HCT116 (cell line): ENCODE results near the gene KLK12.

Experiments used
- CTCF ChIP-seq, 3 experiments: fragments of 200-600 bp in 1 of 3; sonication (generic) in 1 of 3; IDR thresholded peaks in 2 of 3; conservative IDR thresholded peaks in 1 of 3; 2 replicates each; pipeline ENCODE4 v1.5.1; 2012 to 2017; ENCODE audit warnings: low read depth in 2 of 3, low read length in 2 of 3, antibody characterized with exemption in 1 of 3, borderline replicate concordance in 1 of 3, control low read depth in 1 of 3, mild to moderate bottlenecking in 1 of 3, mixed read lengths in 1 of 3, mixed run types in 1 of 3, moderate library complexity in 1 of 3; ENCODE audit not compliant: insufficient read depth in 1 of 3
- EZH2 ChIP-seq: fragments of 200-600 bp; sonication (generic); IDR thresholded peaks from 2 replicates; pipeline ENCODE4 v1.6.1; 2017; ENCODE audit warnings: antibody characterized with exemption, mixed run types
- FOSL1 ChIP-seq: IDR thresholded peaks from 2 replicates; pipeline ENCODE4 v1.6.1; 2012; ENCODE audit warnings: low read depth
- POLR2A ChIP-seq: IDR thresholded peaks from 2 replicates; pipeline ENCODE4 v1.7.0; 2011; ENCODE audit warnings: borderline replicate concordance; ENCODE audit not compliant: insufficient read depth, insufficient read length; ENCODE audit errors: extremely low read depth
- POLR2AphosphoS5 ChIP-seq: IDR thresholded peaks from 2 replicates; pipeline ENCODE4 v1.6.1; 2011; ENCODE audit warnings: mild to moderate bottlenecking, low read depth, low read length, moderate library complexity
- TCF7L2 ChIP-seq: IDR thresholded peaks from 2 replicates; pipeline ENCODE4 v1.7.0; 2011; ENCODE audit warnings: borderline replicate concordance, inconsistent platforms; ENCODE audit not compliant: insufficient read depth, insufficient read length; ENCODE audit errors: extremely low read depth
- ZNF274 ChIP-seq: fragments of 200-500 bp; sonication (Bioruptor generic); IDR thresholded peaks from 2 replicates; pipeline ENCODE4 v1.6.1; 2014; ENCODE audit warnings: mild to moderate bottlenecking, low read depth, low read length, inconsistent platforms
- TF ChIP-seq, protein P1 (sequence below): IDR thresholded peaks from 2 replicates; pipeline ENCODE4 v1.6.1; 2012; ENCODE audit warnings: low read depth

- no peak for TF ChIP-seq POLR2A
- TF ChIP-seq, protein P1, sequence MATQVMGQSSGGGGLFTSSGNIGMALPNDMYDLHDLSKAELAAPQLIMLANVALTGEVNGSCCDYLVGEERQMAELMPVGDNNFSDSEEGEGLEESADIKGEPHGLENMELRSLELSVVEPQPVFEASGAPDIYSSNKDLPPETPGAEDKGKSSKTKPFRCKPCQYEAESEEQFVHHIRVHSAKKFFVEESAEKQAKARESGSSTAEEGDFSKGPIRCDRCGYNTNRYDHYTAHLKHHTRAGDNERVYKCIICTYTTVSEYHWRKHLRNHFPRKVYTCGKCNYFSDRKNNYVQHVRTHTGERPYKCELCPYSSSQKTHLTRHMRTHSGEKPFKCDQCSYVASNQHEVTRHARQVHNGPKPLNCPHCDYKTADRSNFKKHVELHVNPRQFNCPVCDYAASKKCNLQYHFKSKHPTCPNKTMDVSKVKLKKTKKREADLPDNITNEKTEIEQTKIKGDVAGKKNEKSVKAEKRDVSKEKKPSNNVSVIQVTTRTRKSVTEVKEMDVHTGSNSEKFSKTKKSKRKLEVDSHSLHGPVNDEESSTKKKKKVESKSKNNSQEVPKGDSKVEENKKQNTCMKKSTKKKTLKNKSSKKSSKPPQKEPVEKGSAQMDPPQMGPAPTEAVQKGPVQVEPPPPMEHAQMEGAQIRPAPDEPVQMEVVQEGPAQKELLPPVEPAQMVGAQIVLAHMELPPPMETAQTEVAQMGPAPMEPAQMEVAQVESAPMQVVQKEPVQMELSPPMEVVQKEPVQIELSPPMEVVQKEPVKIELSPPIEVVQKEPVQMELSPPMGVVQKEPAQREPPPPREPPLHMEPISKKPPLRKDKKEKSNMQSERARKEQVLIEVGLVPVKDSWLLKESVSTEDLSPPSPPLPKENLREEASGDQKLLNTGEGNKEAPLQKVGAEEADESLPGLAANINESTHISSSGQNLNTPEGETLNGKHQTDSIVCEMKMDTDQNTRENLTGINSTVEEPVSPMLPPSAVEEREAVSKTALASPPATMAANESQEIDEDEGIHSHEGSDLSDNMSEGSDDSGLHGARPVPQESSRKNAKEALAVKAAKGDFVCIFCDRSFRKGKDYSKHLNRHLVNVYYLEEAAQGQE: no peak
- no peak for TF ChIP-seq EZH2
- TF ChIP-seq CTCF (IDR thresholded peaks at IDR 0.05 in 2 of 3, conservative IDR thresholded peaks at IDR 0.05 in 1 of 3; ENCODE audit: borderline replicate concordance in 1 of 3, insufficient read depth in 1 of 3, low read depth in 2 of 3, low read length in 2 of 3): no peak
- no peak for TF ChIP-seq POLR2AphosphoS5
- TF ChIP-seq ZNF274: no peak
- TF ChIP-seq FOSL1: no peak
- TF ChIP-seq TCF7L2: no peak
These were observed 25.5 kb upstream of the KLK12 start for GRCh38 chr19:51060336-51060735.
